Keratinocyte (primary cell): ENCODE measurements around the gene CBLL1.

Experiments
- EZH2 ChIP-seq: IDR thresholded peaks from one replicate; pipeline ENCODE4 v1.6.1; 2012; ENCODE audit warnings: inconsistent platforms, mild to moderate bottlenecking, low read length, moderate library complexity
- TF ChIP-seq, protein P1 (sequence below), 3 experiments: IDR thresholded peaks in 1 of 3; conservative IDR thresholded peaks in 1 of 3; optimal IDR thresholded peaks in 1 of 3; 2 replicates in 2 of 3; 3 replicates in 1 of 3; pipeline versions ENCODE3 to v1.5.1; 2011; ENCODE audit warnings: low read length in 3 of 3, mild to moderate bottlenecking in 3 of 3, moderate library complexity in 2 of 3, control low read depth in 1 of 3, inconsistent platforms in 1 of 3; ENCODE audit not compliant: insufficient read depth in 2 of 3; ENCODE audit errors: extremely low read depth in 1 of 3

DNA sequence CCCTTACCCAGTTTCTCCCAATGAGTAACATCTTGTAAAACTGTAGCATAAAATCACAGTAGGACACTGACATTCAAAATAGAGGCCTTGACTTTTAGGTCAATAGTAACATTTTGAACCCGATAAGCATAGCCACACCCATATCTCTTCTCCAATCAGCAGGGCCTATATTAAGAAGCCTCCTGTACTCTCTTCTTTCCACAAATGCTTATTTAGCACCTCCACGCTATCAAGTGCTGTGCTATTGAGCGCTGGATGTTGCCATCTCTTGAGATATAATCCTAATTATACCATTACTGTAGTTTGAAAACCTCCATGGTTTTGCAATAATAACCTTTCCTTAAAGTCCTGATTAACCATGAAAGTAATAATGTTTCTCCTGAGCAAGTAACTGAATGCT lies 40.1 kb upstream of the CBLL1 start:
- TF ChIP-seq, protein P1, sequence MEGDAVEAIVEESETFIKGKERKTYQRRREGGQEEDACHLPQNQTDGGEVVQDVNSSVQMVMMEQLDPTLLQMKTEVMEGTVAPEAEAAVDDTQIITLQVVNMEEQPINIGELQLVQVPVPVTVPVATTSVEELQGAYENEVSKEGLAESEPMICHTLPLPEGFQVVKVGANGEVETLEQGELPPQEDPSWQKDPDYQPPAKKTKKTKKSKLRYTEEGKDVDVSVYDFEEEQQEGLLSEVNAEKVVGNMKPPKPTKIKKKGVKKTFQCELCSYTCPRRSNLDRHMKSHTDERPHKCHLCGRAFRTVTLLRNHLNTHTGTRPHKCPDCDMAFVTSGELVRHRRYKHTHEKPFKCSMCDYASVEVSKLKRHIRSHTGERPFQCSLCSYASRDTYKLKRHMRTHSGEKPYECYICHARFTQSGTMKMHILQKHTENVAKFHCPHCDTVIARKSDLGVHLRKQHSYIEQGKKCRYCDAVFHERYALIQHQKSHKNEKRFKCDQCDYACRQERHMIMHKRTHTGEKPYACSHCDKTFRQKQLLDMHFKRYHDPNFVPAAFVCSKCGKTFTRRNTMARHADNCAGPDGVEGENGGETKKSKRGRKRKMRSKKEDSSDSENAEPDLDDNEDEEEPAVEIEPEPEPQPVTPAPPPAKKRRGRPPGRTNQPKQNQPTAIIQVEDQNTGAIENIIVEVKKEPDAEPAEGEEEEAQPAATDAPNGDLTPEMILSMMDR (optimal IDR thresholded peaks at IDR 0.05 in 1 of 3, IDR thresholded peaks at IDR 0.05 in 1 of 3, conservative IDR thresholded peaks at IDR 0.05 in 1 of 3; ENCODE audit: extremely low read depth in 1 of 3, insufficient read depth in 2 of 3, low read length in 3 of 3): no peak
- no peak for TF ChIP-seq EZH2
